SK-N-SH treated with all-trans-retinoic acid at 6 μM for 48 hours (cell line): ENCODE measurements around the gene PARD3.

ENCODE experiments used
- ATAC-seq: fragments of 200-7000 bp; cut with Tn5 transposase; 3 replicates; pipeline ENCODE4 v1.9.1; 2020; ENCODE audit warnings: mild to moderate bottlenecking, moderate library complexity
- ARNTL ChIP-seq: fragments of 450-650 bp; formaldehyde crosslinking; IDR thresholded peaks from 2 replicates; pipeline ENCODE4 v1.5.0; 2020; ENCODE audit warnings: low read depth, mild to moderate bottlenecking, moderate library complexity, borderline replicate concordance
- BACH2 ChIP-seq: fragments of 250-450 bp; sonication (Bioruptor Pico); IDR thresholded peaks from 2 replicates; pipeline ENCODE4 v1.9.0; 2021; ENCODE audit warnings: mild to moderate bottlenecking, borderline replicate concordance
- CREB5 ChIP-seq: fragments of 250-450 bp; sonication (Bioruptor Pico); IDR thresholded peaks from 2 replicates; pipeline ENCODE4 v1.5.1; 2020; ENCODE audit warnings: low read depth, mild to moderate bottlenecking, moderate library complexity
- CSDC2 ChIP-seq: fragments of 250-450 bp; sonication (Bioruptor Pico); IDR thresholded peaks from 2 replicates; pipeline ENCODE4 v1.5.0; 2020; ENCODE audit warnings: mild to moderate bottlenecking, moderate library complexity
- CSRNP3 ChIP-seq: fragments of 250-450 bp; sonication (Bioruptor Pico); IDR thresholded peaks from 2 replicates; pipeline ENCODE4 v1.5.1; 2021; ENCODE audit warnings: mild to moderate bottlenecking, moderate library complexity
- ESRRG ChIP-seq: fragments of 250-450 bp; sonication (Bioruptor Pico); IDR thresholded peaks from 2 replicates; pipeline ENCODE4 v1.6.1; 2021; ENCODE audit warnings: mild to moderate bottlenecking
- GLIS3 ChIP-seq: fragments of 250-450 bp; sonication (Bioruptor Pico); IDR thresholded peaks from 2 replicates; pipeline ENCODE4 v1.5.0; 2020; ENCODE audit warnings: mild to moderate bottlenecking, moderate library complexity
- ISL1 ChIP-seq: fragments of 250-450 bp; sonication (Bioruptor Pico); IDR thresholded peaks from 2 replicates; pipeline ENCODE4 v2.1.2; 2022; ENCODE audit warnings: mild to moderate bottlenecking, moderate library complexity
- OSR1 ChIP-seq: fragments of 250-450 bp; sonication (Bioruptor Pico); IDR thresholded peaks from 2 replicates; pipeline ENCODE4 v1.8.0; 2022; ENCODE audit warnings: moderate library complexity, mild to moderate bottlenecking, inconsistent platforms
- PPARA ChIP-seq: fragments of 250-450 bp; sonication (Bioruptor Pico); IDR thresholded peaks from 2 replicates; pipeline ENCODE4 v1.5.0; 2020; ENCODE audit warnings: mild to moderate bottlenecking, borderline replicate concordance
- SNAI2 ChIP-seq: fragments of 250-450 bp; sonication (Bioruptor Pico); IDR thresholded peaks from 2 replicates; pipeline ENCODE4 v1.5.0; 2020; ENCODE audit warnings: mild to moderate bottlenecking, moderate library complexity
- TCF4 ChIP-seq: fragments of 250-450 bp; sonication (Bioruptor Pico); IDR thresholded peaks from 2 replicates; pipeline ENCODE4 v1.8.0; 2021; ENCODE audit warnings: mild to moderate bottlenecking, moderate library complexity, borderline replicate concordance
- TOX ChIP-seq: fragments of 250-450 bp; sonication (Bioruptor Pico); IDR thresholded peaks from 2 replicates; pipeline ENCODE4 v1.8.0; 2021; ENCODE audit warnings: mild to moderate bottlenecking, moderate library complexity, borderline replicate concordance
- TSHZ2 ChIP-seq: fragments of 250-450 bp; sonication (Bioruptor Pico); IDR thresholded peaks from 2 replicates; pipeline ENCODE4 v1.5.0; 2020; ENCODE audit warnings: mild to moderate bottlenecking, moderate library complexity
- ZC3H10 ChIP-seq: fragments of 250-450 bp; sonication (Bioruptor Pico); IDR thresholded peaks from 2 replicates; pipeline ENCODE4 v1.5.1; 2021; ENCODE audit warnings: mild to moderate bottlenecking, moderate library complexity
- ZFP3 ChIP-seq: fragments of 250-450 bp; sonication (Bioruptor Pico); IDR thresholded peaks from 2 replicates; pipeline ENCODE4 v1.5.0; 2020; ENCODE audit warnings: mild to moderate bottlenecking, moderate library complexity
- ZFP30 ChIP-seq: fragments of 450-650 bp; formaldehyde crosslinking; IDR thresholded peaks from 2 replicates; pipeline ENCODE4 v1.5.0; 2022; ENCODE audit warnings: mild to moderate bottlenecking, moderate library complexity
- ZNF565 ChIP-seq: fragments of 450-650 bp; formaldehyde crosslinking; conservative IDR thresholded peaks from 2 replicates; pipeline ENCODE4 v1.5.0; 2020; ENCODE audit warnings: low read depth, mild to moderate bottlenecking, moderate library complexity
- ZNF70 ChIP-seq: fragments of 450-650 bp; formaldehyde crosslinking; IDR thresholded peaks from 2 replicates; pipeline ENCODE4 v1.5.0; 2020; ENCODE audit warnings: mild to moderate bottlenecking, moderate library complexity
- ZNF8 ChIP-seq: fragments of 450-650 bp; formaldehyde crosslinking; IDR thresholded peaks from 2 replicates; pipeline ENCODE4 v1.5.0; 2020; ENCODE audit warnings: mild to moderate bottlenecking, moderate library complexity
- TF ChIP-seq, protein P1 (sequence below): fragments of 250-450 bp; sonication (Bioruptor Pico); IDR thresholded peaks from 2 replicates; pipeline ENCODE4 v1.8.0; 2020; ENCODE audit warnings: mild to moderate bottlenecking, moderate library complexity, borderline replicate concordance

Gene PARD3

GRCh38 chr10:34576797-34577196 lies 238.3 kb downstream of the PARD3 start:
- peak; percentile 42 for ATAC-seq
- no peak for TF ChIP-seq ZNF565
- TF ChIP-seq OSR1 (CRISPR knock-in tag), result no peak
- no peak for TF ChIP-seq PPARA (CRISPR knock-in tag)
- no peak for TF ChIP-seq GLIS3 (CRISPR knock-in tag)
- no peak for TF ChIP-seq ARNTL
- no peak for TF ChIP-seq CREB5 (CRISPR knock-in tag)
- no peak for TF ChIP-seq CSDC2 (CRISPR knock-in tag)
- TF ChIP-seq ZC3H10 (CRISPR knock-in tag), result no peak
- no peak for TF ChIP-seq TCF4
- no peak for TF ChIP-seq ZFP30
- no peak for TF ChIP-seq CSRNP3
- no peak for TF ChIP-seq BACH2 (CRISPR knock-in tag)
- TF ChIP-seq ISL1 (CRISPR knock-in tag), result no peak

- ATAC-seq, result peak; percentile 45
- TF ChIP-seq TSHZ2 (CRISPR knock-in tag) (no peak), ZNF565 (no peak), CSDC2 (CRISPR knock-in tag) (no peak), GLIS3 (CRISPR knock-in tag) (no peak), ZNF8 (CRISPR knock-in tag) (no peak), OSR1 (CRISPR knock-in tag) (no peak), ZNF70 (CRISPR knock-in tag) (no peak), TCF4 (no peak), ZC3H10 (CRISPR knock-in tag) (no peak), CREB5 (CRISPR knock-in tag) (no peak), ZFP30 (no peak)
These were observed 239.2 kb downstream of the PARD3 start for GRCh38 chr10:34575882-34576281.

DNA sequence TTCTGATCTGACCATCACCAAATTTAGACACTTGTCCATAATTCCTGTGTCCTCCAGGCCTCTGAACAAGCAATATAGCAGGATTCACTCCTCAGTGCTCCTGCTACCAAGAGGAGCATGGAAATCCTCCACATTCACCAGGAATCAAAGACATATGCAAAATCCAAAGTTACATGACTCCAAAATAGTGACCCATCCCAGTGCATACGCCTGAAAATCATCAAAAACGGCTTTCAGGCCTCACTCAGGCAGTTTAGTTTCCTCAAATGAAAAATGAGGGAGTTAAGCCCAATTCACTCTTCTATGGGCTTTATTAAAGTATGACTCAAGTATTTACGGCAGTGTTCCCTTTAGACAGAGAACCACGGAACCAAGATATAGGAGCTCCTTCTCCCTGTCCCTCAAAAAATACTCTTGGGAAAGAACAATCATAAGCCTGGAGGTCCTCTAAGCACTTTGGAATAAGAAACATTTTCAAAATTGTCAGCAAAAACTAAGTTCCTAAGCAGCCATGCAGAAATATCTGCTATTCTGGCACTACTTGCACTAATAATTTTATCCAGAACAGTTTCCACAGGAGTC lies 240.7 kb downstream of the PARD3 start:
- TF ChIP-seq ZNF8 (CRISPR knock-in tag), result no peak
- no peak for TF ChIP-seq TOX
- no peak for TF ChIP-seq ZFP3 (CRISPR knock-in tag)
- TF ChIP-seq SNAI2 (CRISPR knock-in tag), result no peak
- TF ChIP-seq OSR1 (CRISPR knock-in tag), result no peak
- TF ChIP-seq CREB5 (CRISPR knock-in tag), result no peak
- no peak for TF ChIP-seq CSDC2 (CRISPR knock-in tag)
- no peak for TF ChIP-seq GLIS3 (CRISPR knock-in tag)
- no peak for TF ChIP-seq ZNF565
- TF ChIP-seq TSHZ2 (CRISPR knock-in tag), result no peak
- TF ChIP-seq, protein P1, sequence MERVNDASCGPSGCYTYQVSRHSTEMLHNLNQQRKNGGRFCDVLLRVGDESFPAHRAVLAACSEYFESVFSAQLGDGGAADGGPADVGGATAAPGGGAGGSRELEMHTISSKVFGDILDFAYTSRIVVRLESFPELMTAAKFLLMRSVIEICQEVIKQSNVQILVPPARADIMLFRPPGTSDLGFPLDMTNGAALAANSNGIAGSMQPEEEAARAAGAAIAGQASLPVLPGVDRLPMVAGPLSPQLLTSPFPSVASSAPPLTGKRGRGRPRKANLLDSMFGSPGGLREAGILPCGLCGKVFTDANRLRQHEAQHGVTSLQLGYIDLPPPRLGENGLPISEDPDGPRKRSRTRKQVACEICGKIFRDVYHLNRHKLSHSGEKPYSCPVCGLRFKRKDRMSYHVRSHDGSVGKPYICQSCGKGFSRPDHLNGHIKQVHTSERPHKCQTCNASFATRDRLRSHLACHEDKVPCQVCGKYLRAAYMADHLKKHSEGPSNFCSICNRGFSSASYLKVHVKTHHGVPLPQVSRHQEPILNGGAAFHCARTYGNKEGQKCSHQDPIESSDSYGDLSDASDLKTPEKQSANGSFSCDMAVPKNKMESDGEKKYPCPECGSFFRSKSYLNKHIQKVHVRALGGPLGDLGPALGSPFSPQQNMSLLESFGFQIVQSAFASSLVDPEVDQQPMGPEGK (CRISPR knock-in tag), result no peak
- TF ChIP-seq ESRRG, result no peak
- TF ChIP-seq, all 23 proteins: peak for 0
- ATAC-seq, result no peak
